Measurements from ENCODE around the gene GATD1. TPM values are rescaled to one million over a fixed set of nuclear protein-coding genes. Genes with fewer than 3 reads are reported as not detected.

Gene GATD1
- polyA plus RNA-seq, 3 donors, result 47.3 to 62.5 (median 53.8) TPM

GRCh38 chr11:796565-797295, 19.4 kb upstream of the GATD1 start:
- DNase-seq (ENCODE audit: low read depth in 3 of 3, low spot score in 2 of 3), result no peak

DNA sequence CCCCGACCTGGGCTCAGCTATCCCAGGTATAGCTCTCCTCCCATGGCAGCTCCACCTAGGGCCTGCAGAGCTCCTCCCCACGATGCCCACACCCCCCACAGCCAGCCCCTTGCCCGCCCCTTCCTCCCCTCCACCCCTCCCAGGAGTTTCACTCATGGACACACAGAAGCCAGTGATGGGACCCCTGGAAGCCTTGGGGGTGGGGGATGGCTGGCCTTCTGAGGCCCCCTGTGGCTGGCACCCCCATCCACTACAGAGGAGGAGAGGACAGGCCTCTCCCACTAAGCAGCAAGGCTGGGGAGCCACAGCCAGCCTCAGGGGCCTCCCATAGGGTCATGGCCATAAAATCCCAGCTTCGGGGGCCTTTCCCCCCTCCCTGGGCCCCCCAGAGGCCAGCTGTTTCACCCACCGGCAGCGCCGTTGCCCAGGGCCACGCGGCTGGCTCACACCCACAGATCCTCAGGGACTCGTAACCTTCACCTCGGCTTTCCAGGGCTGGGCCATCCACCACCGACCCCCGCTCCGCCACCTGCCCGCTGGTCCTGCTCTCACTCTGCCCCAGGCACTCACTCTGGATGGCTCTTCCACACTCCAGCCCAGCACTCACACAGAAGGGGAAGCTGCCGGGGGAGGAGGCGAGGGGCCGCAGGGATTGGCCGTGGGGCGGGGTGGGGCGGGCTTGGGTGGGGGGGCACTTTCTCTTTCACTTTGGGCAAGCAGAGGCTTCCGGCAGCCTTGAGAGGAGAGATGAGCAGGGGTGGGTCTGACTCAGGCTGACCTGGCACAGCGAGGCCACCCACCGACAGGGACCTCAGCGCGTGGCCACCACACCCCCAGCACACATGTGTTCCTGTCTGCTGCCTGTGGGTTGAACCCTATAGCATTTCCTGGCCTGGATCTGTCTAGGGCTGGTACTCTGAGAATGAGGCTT, 18.6 kb upstream of the GATD1 start:
- no peak for DNase-seq (ENCODE audit: low read depth in 3 of 3, low spot score in 2 of 3)

DNA sequence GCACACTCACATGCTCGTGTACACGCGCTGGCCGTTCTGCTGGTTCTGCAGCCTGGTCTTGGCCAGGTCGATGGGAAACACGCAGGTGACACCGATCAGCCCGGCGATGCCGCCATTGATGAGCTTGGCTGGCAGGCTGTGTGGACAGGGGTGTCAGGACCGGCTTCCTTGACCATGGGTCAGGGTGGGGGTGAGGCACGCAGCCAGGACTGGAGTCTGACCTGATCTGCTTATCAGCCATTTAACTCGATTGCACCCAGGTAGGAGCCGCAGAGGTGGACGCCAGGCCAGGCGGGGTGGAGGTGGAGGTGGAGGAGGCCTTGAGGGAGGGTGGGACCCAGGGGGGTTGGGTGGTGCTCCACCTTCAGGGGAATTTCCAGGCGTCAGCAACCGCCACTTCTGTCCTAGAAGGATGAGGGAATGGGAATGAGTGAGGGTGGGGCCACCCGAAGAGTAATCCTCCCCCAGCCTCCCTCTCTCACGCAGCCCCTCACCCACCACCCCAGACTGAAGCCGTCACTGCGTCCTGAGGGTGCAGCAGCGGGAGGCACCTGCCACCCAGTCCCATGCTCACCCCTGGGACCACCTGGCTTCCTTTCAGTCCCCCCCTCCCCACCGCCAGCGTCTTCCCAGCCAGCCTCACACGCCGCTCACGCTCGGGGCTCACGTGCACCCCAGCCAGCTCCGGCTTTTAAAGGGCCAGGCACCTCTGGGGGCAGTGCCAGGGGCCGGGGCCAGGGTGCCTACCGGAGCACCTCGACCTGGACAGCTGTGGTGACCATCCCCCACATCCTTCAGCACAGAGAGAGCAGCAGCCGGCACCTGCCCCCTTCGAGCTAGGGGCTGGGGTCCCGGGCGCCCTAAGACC, 17.7 kb upstream of the GATD1 start:
- no peak for DNase-seq (ENCODE audit: low read depth in 3 of 3, low spot score in 2 of 3)

- DNase-seq (ENCODE audit: low read depth in 3 of 3, low spot score in 2 of 3), result no peak
Measured at GRCh38 chr11:794013-794765, 16.9 kb upstream of the GATD1 start.

DNA sequence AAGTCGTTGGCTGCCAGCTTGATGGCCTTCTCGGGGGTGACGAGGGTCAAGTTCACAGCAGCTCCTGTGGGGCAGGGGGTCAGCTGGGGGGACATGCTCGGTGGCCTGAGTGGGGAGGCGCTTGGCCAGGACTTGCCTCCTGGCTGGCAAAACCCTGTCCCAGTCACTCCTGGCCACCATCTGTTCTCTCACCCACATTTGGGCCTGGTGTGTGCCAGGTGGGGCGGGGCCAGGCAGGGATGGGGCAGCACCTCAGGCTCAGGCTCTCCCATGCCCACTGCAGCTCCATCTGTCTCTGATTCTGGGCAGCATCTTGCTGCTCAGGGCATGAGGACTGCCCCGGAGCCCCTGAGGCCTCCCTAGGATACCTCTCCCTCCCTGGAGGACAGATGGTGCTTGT, 16.3 kb upstream of the GATD1 start:
- DNase-seq (ENCODE audit: low read depth in 3 of 3, low spot score in 2 of 3), result no peak

- DNase-seq (ENCODE audit: low read depth in 3 of 3, low spot score in 2 of 3), result no peak
Measured at GRCh38 chr11:792873-793272, 15.6 kb upstream of the GATD1 start.

DNA sequence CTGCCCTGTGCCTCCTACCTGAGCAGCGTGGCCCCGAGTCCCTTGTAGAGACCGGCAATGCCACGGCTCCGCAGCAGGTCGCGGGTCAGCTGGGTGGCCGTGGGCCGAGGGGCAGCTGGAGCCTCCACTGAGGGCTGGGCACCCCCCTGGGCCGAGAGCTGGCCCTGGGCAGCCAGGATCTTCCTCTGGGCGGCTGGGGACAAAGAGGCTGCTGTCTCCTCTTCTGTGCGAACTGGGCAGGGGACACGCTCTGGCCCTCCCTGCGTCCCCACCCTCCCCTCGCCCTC, 15.2 kb upstream of the GATD1 start:
- DNase-seq (ENCODE audit: low read depth in 3 of 3, low spot score in 2 of 3), result no peak

- no peak for DNase-seq (ENCODE audit: low read depth in 3 of 3, low spot score in 2 of 3)
Measured at GRCh38 chr11:791658-792534, 14.6 kb upstream of the GATD1 start.

DNA sequence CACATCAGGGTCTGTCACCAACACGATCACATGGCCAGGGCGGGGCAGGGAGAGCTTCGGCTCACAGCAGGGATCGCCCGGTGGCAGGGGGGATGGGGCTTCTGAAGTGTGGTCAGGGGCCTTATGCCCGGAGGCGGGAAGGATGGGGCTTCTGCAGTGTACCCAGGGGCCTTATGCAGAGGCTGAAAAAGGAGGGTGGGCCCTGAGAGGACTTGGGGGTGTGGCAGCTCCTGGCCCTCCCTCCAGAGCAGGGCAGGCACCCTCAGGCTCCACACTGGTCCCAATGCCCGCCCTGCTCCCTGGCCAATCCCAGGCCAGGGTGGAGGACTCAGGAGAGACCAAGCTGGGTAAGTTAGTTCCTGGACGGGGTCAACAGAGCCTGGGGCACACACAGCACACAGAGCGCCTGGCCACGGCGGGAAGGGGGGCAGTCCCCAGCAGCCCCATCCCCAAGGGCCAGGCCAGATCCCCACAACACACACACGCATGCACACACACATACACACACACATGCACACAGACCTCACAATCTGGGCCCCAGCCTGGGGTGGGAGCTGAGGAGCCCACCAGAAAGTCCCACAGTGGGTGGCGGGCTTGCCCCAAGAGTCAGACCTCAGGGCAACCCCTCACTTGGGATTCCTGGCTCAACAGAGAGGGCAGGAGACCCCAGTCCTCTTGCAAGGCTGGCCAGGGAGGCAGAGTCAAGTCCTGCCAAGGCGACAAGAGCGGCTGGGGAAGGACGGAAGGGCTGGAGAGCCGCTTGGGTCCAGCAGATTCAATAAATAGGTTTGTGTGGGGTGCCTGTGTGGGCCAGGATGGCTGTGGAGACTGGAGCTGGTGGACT, 13.7 kb upstream of the GATD1 start:
- DNase-seq (ENCODE audit: low read depth in 3 of 3, low spot score in 2 of 3), result no peak

DNA sequence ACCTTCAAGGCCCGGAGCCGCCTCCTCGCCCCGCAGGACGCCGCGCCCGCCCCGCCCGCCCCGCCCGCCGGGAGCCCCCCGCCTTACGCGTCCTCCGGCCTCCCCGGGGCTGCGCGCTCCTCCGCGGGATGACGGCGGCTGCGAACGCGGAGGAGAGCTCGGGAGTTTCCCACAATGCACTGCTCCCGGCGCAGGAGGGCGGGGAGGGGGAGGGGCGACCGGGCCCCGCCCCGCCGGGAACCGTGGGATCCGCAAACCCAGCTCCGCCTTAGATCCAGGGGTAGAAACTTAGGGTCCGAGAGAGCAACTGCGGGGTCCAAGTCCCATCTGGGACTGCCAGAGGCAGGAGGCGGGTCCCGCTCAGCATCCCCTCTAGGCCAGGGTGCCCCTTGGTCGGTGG, 12.7 kb upstream of the GATD1 start, which contains the start of gene CEND1:
CEND1 (minus strand) TSS at position 148 of the 400 bp plus-strand sequence. CDS start 1,514 bp downstream, outside the sequence.
- no peak for DNase-seq (ENCODE audit: low read depth in 3 of 3, low spot score in 2 of 3)

GRCh38 chr11:788953-789940, 12.0 kb upstream of the GATD1 start:
- no peak for DNase-seq (ENCODE audit: low read depth in 3 of 3, low spot score in 2 of 3)

DNA sequence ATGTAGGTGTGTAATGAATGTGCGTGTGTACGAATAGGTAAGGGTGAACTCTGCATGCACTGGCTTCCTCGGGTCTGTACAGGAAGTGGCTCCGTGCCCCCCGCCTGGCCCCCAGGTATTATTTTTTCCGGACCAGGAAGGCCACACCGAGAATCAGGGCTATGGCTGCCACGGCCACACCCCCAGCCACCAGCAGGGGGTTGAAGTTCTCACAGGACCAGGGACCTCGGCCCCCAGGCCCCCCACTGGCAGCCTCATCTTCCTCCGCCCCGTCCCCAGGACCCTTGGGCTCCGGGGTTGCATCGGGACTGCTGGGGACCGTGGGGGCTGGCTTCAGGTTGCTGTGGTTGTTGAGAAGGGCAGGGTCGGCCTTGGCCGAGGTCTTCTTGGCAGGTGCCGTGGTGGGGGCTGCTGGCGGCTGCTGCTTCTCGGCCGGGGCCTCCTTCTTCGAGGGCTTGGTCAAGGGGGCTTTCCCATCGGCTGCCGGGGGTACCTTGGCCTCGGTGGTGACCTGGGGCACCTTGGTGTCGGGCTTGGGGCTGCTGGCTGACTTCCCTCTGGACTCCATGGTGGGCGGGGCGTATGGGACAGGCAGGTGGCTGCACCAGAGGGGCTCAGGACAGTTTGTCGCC, 10.8 kb upstream of the GATD1 start:
- no peak for DNase-seq (ENCODE audit: low read depth in 3 of 3, low spot score in 2 of 3)

- DNase-seq (ENCODE audit: low read depth in 3 of 3, low spot score in 2 of 3), result no peak
Measured at GRCh38 chr11:787084-787675, 9.9 kb upstream of the GATD1 start.

GRCh38 chr11:786235-787083, 9.2 kb upstream of the GATD1 start:
- DNase-seq (ENCODE audit: low read depth in 3 of 3, low spot score in 2 of 3), result no peak

- DNase-seq (ENCODE audit: low read depth in 3 of 3, low spot score in 2 of 3), result peak in 1 of 3 donors; percentile 65
Measured at GRCh38 chr11:783581-784015, 6.3 kb upstream of the GATD1 start.

All from right renal cortex interstitium (tissue), 3 donors.